ENCODE measurements around the gene NPEPL1. TPM values are rescaled to one million over a fixed set of nuclear protein-coding genes. Genes with fewer than 3 reads are reported as not detected.

NPEPL1 gene
- total RNA-seq, 2 donors from 2014 or later, result 31.4 to 38.2 TPM

DNA sequence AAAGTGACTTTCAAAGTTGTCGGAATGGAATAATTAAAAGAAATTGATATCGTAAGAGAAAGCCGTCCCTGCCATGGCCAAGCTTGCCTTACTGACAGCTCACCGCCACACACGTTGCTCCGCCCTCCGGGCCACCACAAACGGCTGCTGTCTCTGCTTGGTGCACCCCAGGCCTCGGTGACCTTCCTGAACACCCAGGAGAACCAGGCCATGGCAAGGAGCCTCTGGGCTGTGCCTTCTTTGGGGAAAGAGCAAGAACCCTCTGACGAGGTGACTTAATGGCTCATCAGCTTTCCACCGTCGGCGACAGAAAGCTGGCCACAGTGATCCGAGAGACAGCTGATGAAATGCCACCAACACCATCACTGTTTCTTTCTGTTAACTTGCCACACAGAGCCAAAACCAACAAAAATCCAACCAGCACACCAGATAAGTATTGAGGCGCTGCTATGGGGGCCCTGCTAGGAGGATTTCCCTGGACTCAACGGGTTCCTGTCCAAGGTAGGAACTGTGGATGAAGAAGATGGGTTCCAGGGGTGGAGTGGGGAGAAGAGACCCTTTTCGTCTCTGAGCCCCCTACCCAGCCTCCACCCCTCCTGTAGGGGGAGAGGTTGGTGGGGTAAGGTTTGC is 61.4 kb downstream of the NPEPL1 start:
- H3K27me3 ChIP-seq, result no peaks in the 10 kb centered on the region
- ATAC-seq (no peak), DNase-seq (no peak)
- TF ChIP-seq POLR2A (IDR thresholded peaks at IDR 0.05) (no peak), CTCF (IDR thresholded peaks at IDR 0.05) (no peak)
- no peak overlapping the region for H3K27ac ChIP-seq
- no peaks in the 10 kb centered on the region for H3K9me3 ChIP-seq
- no peaks in the 10 kb centered on the region for H3K4me1 ChIP-seq
- intact Hi-C loops (cut with DNase I), result no loop called here
- WGBS, 2 donors, result 62 to 66% methylated on average over 17 of the region's 17 CpGs
- no peaks in the 10 kb centered on the region for H3K36me3 ChIP-seq (replicated peaks in 1 of 2; ENCODE audit: insufficient read depth in 1 of 2, low read depth in 2 of 2)
- H3K4me3 ChIP-seq, result no peak overlapping the region

DNA sequence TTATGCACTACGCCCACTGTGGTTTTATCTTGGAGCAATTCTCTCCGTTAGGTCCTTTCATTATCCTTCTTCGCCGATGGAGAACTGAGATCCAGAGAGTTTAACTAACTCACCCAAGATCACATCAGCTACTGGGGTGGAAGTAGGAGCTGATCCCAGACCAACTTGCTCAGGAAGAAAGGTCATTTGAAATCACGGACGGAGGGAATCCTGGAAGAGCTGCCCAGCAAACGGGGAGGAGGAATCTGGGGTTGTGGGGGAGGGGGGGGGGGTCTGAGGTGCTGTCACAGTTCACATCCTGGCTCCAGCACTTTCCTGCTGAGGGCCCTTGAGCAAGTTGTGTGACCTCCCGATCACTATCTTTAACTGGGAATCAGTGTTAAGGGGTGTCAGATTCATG is 62.0 kb downstream of the NPEPL1 start:
- 65 to 69% methylated on average over 8 of the region's 8 CpGs for WGBS, 2 donors
- H3K36me3 ChIP-seq (replicated peaks in 1 of 2; ENCODE audit: insufficient read depth in 1 of 2, low read depth in 2 of 2), result no peaks in the 10 kb centered on the region
- no peaks in the 10 kb centered on the region for H3K4me1 ChIP-seq
- H3K4me3 ChIP-seq, result no peak overlapping the region
- ATAC-seq, result no peak
- no peak overlapping the region for H3K27ac ChIP-seq
- no peak for DNase-seq
- no peaks in the 10 kb centered on the region for H3K27me3 ChIP-seq
- TF ChIP-seq CTCF (IDR thresholded peaks at IDR 0.05) (no peak), POLR2A (IDR thresholded peaks at IDR 0.05) (no peak)
- H3K9me3 ChIP-seq, result no peaks in the 10 kb centered on the region
- intact Hi-C loops (cut with DNase I), result no loop called here

- no peak for ATAC-seq
- Histone ChIP-seq H3K27ac (no peak overlapping the region), H3K9me3 (no peaks in the 10 kb centered on the region), H3K4me1 (no peaks in the 10 kb centered on the region), H3K4me3 (no peak overlapping the region), H3K36me3 (replicated peaks in 1 of 2; ENCODE audit: insufficient read depth in 1 of 2, low read depth in 2 of 2) (no peaks in the 10 kb centered on the region), H3K27me3 (no peaks in the 10 kb centered on the region)
- intact Hi-C loops (cut with DNase I), result no loop called here
- no peak for DNase-seq
- 72 to 75% methylated on average over 17 to 18 of the region's 18 CpGs for WGBS, 2 donors
- TF ChIP-seq CTCF (IDR thresholded peaks at IDR 0.05), result no peak
- TF ChIP-seq POLR2A (IDR thresholded peaks at IDR 0.05), result no peak
Observed at GRCh38 chr20:58755062-58755697, 62.6 kb downstream of the NPEPL1 start.

GRCh38 chr20:58755766-58756449 is 63.3 kb downstream of the NPEPL1 start:
- ATAC-seq, result no peak
- DNase-seq, result no peak
- Histone ChIP-seq H3K27ac (no peak overlapping the region), H3K9me3 (no peaks in the 10 kb centered on the region), H3K4me1 (no peaks in the 10 kb centered on the region), H3K36me3 (replicated peaks in 1 of 2; ENCODE audit: insufficient read depth in 1 of 2, low read depth in 2 of 2) (no peaks in the 10 kb centered on the region), H3K4me3 (no peak overlapping the region), H3K27me3 (no peaks in the 10 kb centered on the region)
- 62 to 63% methylated on average over 28 of the region's 28 CpGs for WGBS, 2 donors
- TF ChIP-seq CTCF (IDR thresholded peaks at IDR 0.05) (no peak), POLR2A (IDR thresholded peaks at IDR 0.05) (no peak)
- intact Hi-C loops (cut with DNase I), result no loop called here
